ENCODE results near the gene TGFBR2.
"Not testable (repeated sequence)": the region's sequence is repeated elsewhere in the genome, so short reads cannot be mapped to it uniquely, and the experiment has no call there.

Gene TGFBR2

GRCh38 chr3:30659270-30660130 is 53.1 kb downstream of the TGFBR2 start:
- DNase-seq, result no peak

GRCh38 chr3:30660136-30660535 is 53.7 kb downstream of the TGFBR2 start:
- no peak for DNase-seq

GRCh38 chr3:30660656-30661055 is 54.3 kb downstream of the TGFBR2 start:
- DNase-seq, result no peak

GRCh38 chr3:30661098-30661873 is 54.9 kb downstream of the TGFBR2 start:
- DNase-seq, result no peak

- DNase-seq, result no peak
Observed at GRCh38 chr3:30662836-30663235, 56.4 kb downstream of the TGFBR2 start.

GRCh38 chr3:30663533-30664241 is 57.3 kb downstream of the TGFBR2 start:
- DNase-seq, result no peak

GRCh38 chr3:30664459-30664858 is 58.1 kb downstream of the TGFBR2 start:
- DNase-seq, result no peak

GRCh38 chr3:30664884-30665283 is 58.5 kb downstream of the TGFBR2 start:
- DNase-seq, result no peak

GRCh38 chr3:30665539-30665938 is 59.1 kb downstream of the TGFBR2 start:
- no peak for DNase-seq

GRCh38 chr3:30666572-30667279 is 60.3 kb downstream of the TGFBR2 start:
- no peak for DNase-seq

- no peak for DNase-seq
Observed at GRCh38 chr3:30667280-30667651, 60.9 kb downstream of the TGFBR2 start.

GRCh38 chr3:30668051-30668609 is 61.7 kb downstream of the TGFBR2 start:
- no peak for DNase-seq

- not testable (repeated sequence) for DNase-seq
Observed at GRCh38 chr3:30669360-30669934, 63.0 kb downstream of the TGFBR2 start.

- DNase-seq, result no peak
Observed at GRCh38 chr3:30670292-30670691, 63.9 kb downstream of the TGFBR2 start.

- DNase-seq, result no peak
Observed at GRCh38 chr3:30671527-30672286, 65.3 kb downstream of the TGFBR2 start.

GRCh38 chr3:30672287-30672735 is 65.9 kb downstream of the TGFBR2 start:
- no peak for DNase-seq

GRCh38 chr3:30672959-30673358 is 66.6 kb downstream of the TGFBR2 start:
- peak; percentile 66 for DNase-seq

- DNase-seq, result no peak
Observed at GRCh38 chr3:30673425-30674341, 67.3 kb downstream of the TGFBR2 start.

GRCh38 chr3:30675006-30675405 is 68.6 kb downstream of the TGFBR2 start:
- no peak for DNase-seq

- no peak for DNase-seq
Observed at GRCh38 chr3:30675774-30676173, 69.4 kb downstream of the TGFBR2 start.

Measured in right hindlimb (tissue), 1 donor.